Bone marrow (tissue), 2 donors: Measurements from ENCODE around the gene ZEB1.
"Not testable (repeated sequence)": the region's sequence is repeated elsewhere in the genome, so short reads cannot be mapped to it uniquely, and the experiment has no call there.

Experiments used
- DNase-seq, 2 donors: peaks; one replicate each; lab custom pipeline; 2025; lab: John Stamatoyannopoulos, UW

Gene ZEB1

GRCh38 chr10:31366703-31367102 is 47.7 kb downstream of the ZEB1 start:
- DNase-seq: no peak

- DNase-seq: no peak
These were observed 49.7 kb downstream of the ZEB1 start for GRCh38 chr10:31368724-31369123.

- no peak for DNase-seq
These were observed 53.4 kb downstream of the ZEB1 start for GRCh38 chr10:31372439-31372838.

- no peak for DNase-seq
These were observed 55.2 kb downstream of the ZEB1 start for GRCh38 chr10:31374146-31374696.

GRCh38 chr10:31381171-31381570 is 62.2 kb downstream of the ZEB1 start:
- DNase-seq: no peak

GRCh38 chr10:31381766-31382316 is 62.8 kb downstream of the ZEB1 start:
- no peak for DNase-seq

GRCh38 chr10:31383810-31384588 is 65.0 kb downstream of the ZEB1 start:
- DNase-seq: no peak

GRCh38 chr10:31384589-31384949 is 65.6 kb downstream of the ZEB1 start:
- no peak for DNase-seq

GRCh38 chr10:31390804-31391203 is 71.8 kb downstream of the ZEB1 start:
- no peak for DNase-seq

- no peak for DNase-seq
These were observed 74.8 kb downstream of the ZEB1 start for GRCh38 chr10:31393844-31394243.

- DNase-seq: no peak
These were observed 76.7 kb downstream of the ZEB1 start for GRCh38 chr10:31395695-31396094.

- DNase-seq: no peak
These were observed 77.4 kb downstream of the ZEB1 start for GRCh38 chr10:31396376-31396775.

GRCh38 chr10:31397852-31398251 is 78.8 kb downstream of the ZEB1 start:
- DNase-seq: no peak

- DNase-seq: no peak
These were observed 80.2 kb downstream of the ZEB1 start for GRCh38 chr10:31399171-31399570.

- peak in 1 of 2 donors; percentile 9 for DNase-seq
These were observed 80.6 kb downstream of the ZEB1 start for GRCh38 chr10:31399631-31400030.

GRCh38 chr10:31401287-31401686 is 82.3 kb downstream of the ZEB1 start:
- DNase-seq: no peak

GRCh38 chr10:31404640-31405039 is 85.6 kb downstream of the ZEB1 start:
- peak in 1 of 2 donors; percentile 56 for DNase-seq

GRCh38 chr10:31405829-31406228 is 86.8 kb downstream of the ZEB1 start:
- DNase-seq: not testable (repeated sequence)

- DNase-seq: not testable (repeated sequence)
These were observed 93.4 kb downstream of the ZEB1 start for GRCh38 chr10:31412397-31412796.

- no peak for DNase-seq
These were observed 94.3 kb downstream of the ZEB1 start for GRCh38 chr10:31413325-31413724.

GRCh38 chr10:31418481-31418880 is 99.5 kb downstream of the ZEB1 start:
- DNase-seq: no peak

- no peak for DNase-seq
These were observed 100.5 kb downstream of the ZEB1 start for GRCh38 chr10:31419394-31420063.

- no peak for DNase-seq
These were observed 102.3 kb downstream of the ZEB1 start for GRCh38 chr10:31421322-31421721.
